GM18520 (cell line): ENCODE measurements around the gene TMEM169.
"Not testable (repeated sequence)": the region's sequence is repeated elsewhere in the genome, so short reads cannot be mapped to it uniquely, and the experiment has no call there.

Experiments
- ATAC-seq: cut with Tn5 transposase; IDR thresholded peaks from one replicate; pipeline ENCODE4 v1.9.1; 2021; ENCODE audit not compliant: unreplicated experiment

TMEM169 gene

GRCh38 chr2:216130346-216130971 is 48.7 kb downstream of the TMEM169 start:
- no peak for ATAC-seq

GRCh38 chr2:216131175-216131926 is 49.6 kb downstream of the TMEM169 start:
- no peak for ATAC-seq

GRCh38 chr2:216132585-216132984 is 50.9 kb downstream of the TMEM169 start:
- ATAC-seq = no peak

GRCh38 chr2:216133397-216133796 is 51.7 kb downstream of the TMEM169 start:
- ATAC-seq = no peak

GRCh38 chr2:216134958-216135541 is 53.3 kb downstream of the TMEM169 start:
- ATAC-seq = no peak

GRCh38 chr2:216139884-216140283 is 58.2 kb downstream of the TMEM169 start:
- ATAC-seq = no peak

GRCh38 chr2:216141516-216141915 is 59.8 kb downstream of the TMEM169 start:
- ATAC-seq = not testable (repeated sequence)

GRCh38 chr2:216142540-216142939 is 60.8 kb downstream of the TMEM169 start:
- ATAC-seq = peak; percentile 95

- ATAC-seq = no peak
Measured at GRCh38 chr2:216144372-216144771, 62.7 kb downstream of the TMEM169 start.

- ATAC-seq = no peak
Measured at GRCh38 chr2:216144857-216145256, 63.1 kb downstream of the TMEM169 start.

- no peak for ATAC-seq
Measured at GRCh38 chr2:216146573-216146972, 64.9 kb downstream of the TMEM169 start.

GRCh38 chr2:216147172-216148131 is 65.7 kb downstream of the TMEM169 start:
- ATAC-seq = no peak

- ATAC-seq = no peak
Measured at GRCh38 chr2:216148983-216149382, 67.3 kb downstream of the TMEM169 start.

GRCh38 chr2:216149741-216150140 is 68.0 kb downstream of the TMEM169 start:
- ATAC-seq = no peak

GRCh38 chr2:216151313-216152025 is 69.8 kb downstream of the TMEM169 start:
- ATAC-seq = no peak
